ENCODE data around the gene E4F1. TPM values are rescaled to one million over a fixed set of nuclear protein-coding genes. Genes with fewer than 3 reads are reported as not detected.

The E4F1 gene
- total RNA-seq, 1 experiment from 2014 or later = 34.4 TPM

- TF ChIP-seq, protein P1, sequence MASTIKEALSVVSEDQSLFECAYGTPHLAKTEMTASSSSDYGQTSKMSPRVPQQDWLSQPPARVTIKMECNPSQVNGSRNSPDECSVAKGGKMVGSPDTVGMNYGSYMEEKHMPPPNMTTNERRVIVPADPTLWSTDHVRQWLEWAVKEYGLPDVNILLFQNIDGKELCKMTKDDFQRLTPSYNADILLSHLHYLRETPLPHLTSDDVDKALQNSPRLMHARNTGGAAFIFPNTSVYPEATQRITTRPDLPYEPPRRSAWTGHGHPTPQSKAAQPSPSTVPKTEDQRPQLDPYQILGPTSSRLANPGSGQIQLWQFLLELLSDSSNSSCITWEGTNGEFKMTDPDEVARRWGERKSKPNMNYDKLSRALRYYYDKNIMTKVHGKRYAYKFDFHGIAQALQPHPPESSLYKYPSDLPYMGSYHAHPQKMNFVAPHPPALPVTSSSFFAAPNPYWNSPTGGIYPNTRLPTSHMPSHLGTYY (CRISPR knock-in tag; IDR thresholded peaks at IDR 0.05) = peak; percentile 62; the same call in 1 of the 2 replicates
- TF ChIP-seq OVOL2 (CRISPR knock-in tag; IDR thresholded peaks at IDR 0.05; ENCODE audit: borderline replicate concordance) = no peak
- TF ChIP-seq, protein P2, sequence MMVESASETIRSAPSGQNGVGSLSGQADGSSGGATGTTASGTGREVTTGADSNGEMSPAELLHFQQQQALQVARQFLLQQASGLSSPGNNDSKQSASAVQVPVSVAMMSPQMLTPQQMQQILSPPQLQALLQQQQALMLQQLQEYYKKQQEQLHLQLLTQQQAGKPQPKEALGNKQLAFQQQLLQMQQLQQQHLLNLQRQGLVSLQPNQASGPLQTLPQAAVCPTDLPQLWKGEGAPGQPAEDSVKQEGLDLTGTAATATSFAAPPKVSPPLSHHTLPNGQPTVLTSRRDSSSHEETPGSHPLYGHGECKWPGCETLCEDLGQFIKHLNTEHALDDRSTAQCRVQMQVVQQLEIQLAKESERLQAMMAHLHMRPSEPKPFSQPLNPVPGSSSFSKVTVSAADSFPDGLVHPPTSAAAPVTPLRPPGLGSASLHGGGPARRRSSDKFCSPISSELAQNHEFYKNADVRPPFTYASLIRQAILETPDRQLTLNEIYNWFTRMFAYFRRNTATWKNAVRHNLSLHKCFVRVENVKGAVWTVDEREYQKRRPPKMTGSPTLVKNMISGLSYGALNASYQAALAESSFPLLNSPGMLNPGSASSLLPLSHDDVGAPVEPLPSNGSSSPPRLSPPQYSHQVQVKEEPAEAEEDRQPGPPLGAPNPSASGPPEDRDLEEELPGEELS (CRISPR knock-in tag; IDR thresholded peaks at IDR 0.05) = no peak
- no peak for TF ChIP-seq TEAD4 (CRISPR knock-in tag; IDR thresholded peaks at IDR 0.05)
- TF ChIP-seq ZNF138 (CRISPR knock-in tag; conservative IDR thresholded peaks at IDR 0.05) = no peak
- TF ChIP-seq, protein P3, sequence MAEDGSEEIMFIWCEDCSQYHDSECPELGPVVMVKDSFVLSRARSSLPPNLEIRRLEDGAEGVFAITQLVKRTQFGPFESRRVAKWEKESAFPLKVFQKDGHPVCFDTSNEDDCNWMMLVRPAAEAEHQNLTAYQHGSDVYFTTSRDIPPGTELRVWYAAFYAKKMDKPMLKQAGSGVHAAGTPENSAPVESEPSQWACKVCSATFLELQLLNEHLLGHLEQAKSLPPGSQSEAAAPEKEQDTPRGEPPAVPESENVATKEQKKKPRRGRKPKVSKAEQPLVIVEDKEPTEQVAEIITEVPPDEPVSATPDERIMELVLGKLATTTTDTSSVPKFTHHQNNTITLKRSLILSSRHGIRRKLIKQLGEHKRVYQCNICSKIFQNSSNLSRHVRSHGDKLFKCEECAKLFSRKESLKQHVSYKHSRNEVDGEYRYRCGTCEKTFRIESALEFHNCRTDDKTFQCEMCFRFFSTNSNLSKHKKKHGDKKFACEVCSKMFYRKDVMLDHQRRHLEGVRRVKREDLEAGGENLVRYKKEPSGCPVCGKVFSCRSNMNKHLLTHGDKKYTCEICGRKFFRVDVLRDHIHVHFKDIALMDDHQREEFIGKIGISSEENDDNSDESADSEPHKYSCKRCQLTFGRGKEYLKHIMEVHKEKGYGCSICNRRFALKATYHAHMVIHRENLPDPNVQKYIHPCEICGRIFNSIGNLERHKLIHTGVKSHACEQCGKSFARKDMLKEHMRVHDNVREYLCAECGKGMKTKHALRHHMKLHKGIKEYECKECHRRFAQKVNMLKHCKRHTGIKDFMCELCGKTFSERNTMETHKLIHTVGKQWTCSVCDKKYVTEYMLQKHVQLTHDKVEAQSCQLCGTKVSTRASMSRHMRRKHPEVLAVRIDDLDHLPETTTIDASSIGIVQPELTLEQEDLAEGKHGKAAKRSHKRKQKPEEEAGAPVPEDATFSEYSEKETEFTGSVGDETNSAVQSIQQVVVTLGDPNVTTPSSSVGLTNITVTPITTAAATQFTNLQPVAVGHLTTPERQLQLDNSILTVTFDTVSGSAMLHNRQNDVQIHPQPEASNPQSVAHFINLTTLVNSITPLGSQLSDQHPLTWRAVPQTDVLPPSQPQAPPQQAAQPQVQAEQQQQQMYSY (CRISPR knock-in tag; IDR thresholded peaks at IDR 0.05) = no peak
- no peak for TF ChIP-seq AFF4 (CRISPR knock-in tag; IDR thresholded peaks at IDR 0.05; ENCODE audit: borderline replicate concordance)
- TF ChIP-seq MYBL2 (CRISPR knock-in tag; IDR thresholded peaks at IDR 0.05) = no peak
- no peak for TF ChIP-seq NR2C2 (CRISPR knock-in tag; IDR thresholded peaks at IDR 0.05)
- TF ChIP-seq SP1 (CRISPR knock-in tag; conservative IDR thresholded peaks at IDR 0.05) = 0 out of 2 replicates have a peak, but pooled peaks have one; percentile 68
- TF ChIP-seq ZNF317 (CRISPR knock-in tag; IDR thresholded peaks at IDR 0.05; ENCODE audit: borderline replicate concordance, low read depth) = no peak
- no peak for TF ChIP-seq SMAD3 (CRISPR knock-in tag; IDR thresholded peaks at IDR 0.05; ENCODE audit: borderline replicate concordance)
- TF ChIP-seq ZNF423 (CRISPR knock-in tag; IDR thresholded peaks at IDR 0.05) = 0 out of 2 replicates have a peak, but pooled peaks have one; percentile 52
- no peak for TF ChIP-seq ZBTB43 (CRISPR knock-in tag; IDR thresholded peaks at IDR 0.05)
- no peak for TF ChIP-seq ZNF232 (CRISPR knock-in tag; IDR thresholded peaks at IDR 0.05)
- no peak for TF ChIP-seq EMX1 (CRISPR knock-in tag; IDR thresholded peaks at IDR 0.05)
Observed at GRCh38 chr16:2214719-2214968, 8.7 kb upstream of the E4F1 start, which contains the start of gene PGP (continued).
